DND-41 (cell line): ENCODE data around the gene BDNF.

ENCODE experiments used
- EZH2 ChIP-seq: IDR thresholded peaks from 3 replicates; pipeline ENCODE4 v1.6.1; 2012; ENCODE audit warnings: borderline replicate concordance, low read depth, mild to moderate bottlenecking, moderate library complexity, low read length, inconsistent platforms; ENCODE audit not compliant: severe bottlenecking
- TF ChIP-seq, protein P1 (sequence below): IDR thresholded peaks from 2 replicates; pipeline ENCODE4 v1.5.1; 2012; ENCODE audit warnings: borderline replicate concordance, low read length, moderate library complexity, mild to moderate bottlenecking; ENCODE audit not compliant: poor library complexity, severe bottlenecking; ENCODE audit errors: extremely low read depth

DNA sequence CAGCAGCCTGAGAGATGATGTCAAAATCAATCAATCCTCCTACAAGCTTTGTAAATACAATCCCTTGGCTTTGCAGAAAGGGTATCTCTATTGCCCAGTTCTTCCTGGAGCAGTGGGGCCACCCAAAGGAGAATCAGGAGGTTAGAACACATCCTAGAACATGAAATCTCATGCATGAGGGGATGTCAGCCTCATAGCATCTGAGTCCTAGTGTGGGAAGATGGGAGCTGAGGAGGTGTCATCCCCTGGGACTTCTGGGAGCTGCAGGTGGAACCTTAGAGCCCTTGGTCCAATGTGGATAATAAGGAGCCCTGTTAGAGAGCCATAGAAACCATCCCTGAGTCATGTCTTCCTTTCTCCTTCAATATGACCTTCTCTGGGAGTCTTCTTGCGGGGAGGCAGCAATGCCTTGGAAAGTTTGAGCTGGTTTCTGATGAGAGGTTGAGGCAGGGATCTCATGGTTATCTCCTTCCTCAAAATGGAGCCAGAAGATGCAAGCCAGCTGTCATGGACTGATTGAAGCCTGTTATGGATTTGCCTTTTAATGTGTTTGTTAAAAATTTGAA, 74.8 kb downstream of the BDNF start:
- TF ChIP-seq, protein P1, sequence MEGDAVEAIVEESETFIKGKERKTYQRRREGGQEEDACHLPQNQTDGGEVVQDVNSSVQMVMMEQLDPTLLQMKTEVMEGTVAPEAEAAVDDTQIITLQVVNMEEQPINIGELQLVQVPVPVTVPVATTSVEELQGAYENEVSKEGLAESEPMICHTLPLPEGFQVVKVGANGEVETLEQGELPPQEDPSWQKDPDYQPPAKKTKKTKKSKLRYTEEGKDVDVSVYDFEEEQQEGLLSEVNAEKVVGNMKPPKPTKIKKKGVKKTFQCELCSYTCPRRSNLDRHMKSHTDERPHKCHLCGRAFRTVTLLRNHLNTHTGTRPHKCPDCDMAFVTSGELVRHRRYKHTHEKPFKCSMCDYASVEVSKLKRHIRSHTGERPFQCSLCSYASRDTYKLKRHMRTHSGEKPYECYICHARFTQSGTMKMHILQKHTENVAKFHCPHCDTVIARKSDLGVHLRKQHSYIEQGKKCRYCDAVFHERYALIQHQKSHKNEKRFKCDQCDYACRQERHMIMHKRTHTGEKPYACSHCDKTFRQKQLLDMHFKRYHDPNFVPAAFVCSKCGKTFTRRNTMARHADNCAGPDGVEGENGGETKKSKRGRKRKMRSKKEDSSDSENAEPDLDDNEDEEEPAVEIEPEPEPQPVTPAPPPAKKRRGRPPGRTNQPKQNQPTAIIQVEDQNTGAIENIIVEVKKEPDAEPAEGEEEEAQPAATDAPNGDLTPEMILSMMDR = no peak
- no peak for TF ChIP-seq EZH2
